Daoy (cell line): Measurements from ENCODE around the gene SPAG6. TPM values are rescaled to one million over a fixed set of nuclear protein-coding genes. Genes with fewer than 3 reads are reported as not detected.
A peak's percentile ranks its signal among the peaks of the same experiment; 100 is the strongest.

Source experiments
- DNase-seq: peaks from one replicate; pipeline ENCODE4 v3.0.0-alpha.2; 2015; ENCODE audit warnings: low read depth
- total RNA-seq: library from RNA; depleted of rRNA; stranded (reverse); fragments of >200 nt; shearing (Covaris generic); gene quantifications from 2 replicates; pipeline ENCODE4 v1.2.3, GENCODE V29; 2014

SPAG6 gene
- total RNA-seq, 1 experiment from 2014 or later: 0.74 TPM

GRCh38 chr10:22321924-22322640, 23.2 kb upstream of the SPAG6 start:
- peak; percentile 12 for DNase-seq

GRCh38 chr10:22322641-22323160, 22.6 kb upstream of the SPAG6 start:
- DNase-seq: no peak

- no peak for DNase-seq
These were observed 21.6 kb upstream of the SPAG6 start for GRCh38 chr10:22323538-22324305.

GRCh38 chr10:22324413-22324812, 20.9 kb upstream of the SPAG6 start:
- DNase-seq: no peak

- no peak for DNase-seq
These were observed 20.4 kb upstream of the SPAG6 start for GRCh38 chr10:22324893-22325271.

- peak; percentile 56 for DNase-seq
These were observed 19.8 kb upstream of the SPAG6 start for GRCh38 chr10:22325272-22326144.

GRCh38 chr10:22326145-22326702, 19.1 kb upstream of the SPAG6 start:
- DNase-seq: no peak

GRCh38 chr10:22329150-22329549, 16.1 kb upstream of the SPAG6 start:
- DNase-seq: no peak

GRCh38 chr10:22332116-22332692, 13.1 kb upstream of the SPAG6 start:
- no peak for DNase-seq

GRCh38 chr10:22333167-22333974, 11.9 kb upstream of the SPAG6 start:
- no peak for DNase-seq

- no peak for DNase-seq
These were observed 11.4 kb upstream of the SPAG6 start for GRCh38 chr10:22333975-22334282.

- DNase-seq: no peak
These were observed 10.7 kb upstream of the SPAG6 start for GRCh38 chr10:22334414-22335172.

GRCh38 chr10:22335173-22335933, 9.9 kb upstream of the SPAG6 start:
- no peak for DNase-seq

GRCh38 chr10:22338185-22338900, 7.0 kb upstream of the SPAG6 start:
- DNase-seq: no peak

- DNase-seq: no peak
These were observed 6.4 kb upstream of the SPAG6 start for GRCh38 chr10:22338931-22339330.

GRCh38 chr10:22339761-22340328, 5.5 kb upstream of the SPAG6 start:
- no peak for DNase-seq

- peak; percentile 71 for DNase-seq
These were observed 4.7 kb upstream of the SPAG6 start for GRCh38 chr10:22340329-22341189.
